GM12878 (cell line): ENCODE results near the gene TPRX1. TPM values are rescaled to one million over a fixed set of nuclear protein-coding genes. Genes with fewer than 3 reads are reported as not detected.

ENCODE experiments used
- ATAC-seq: fragments of 200-7000 bp; cut with Tn5 transposase; 3 replicates; pipeline ENCODE4 v1.9.1; 2020; ENCODE audit warnings: mild to moderate bottlenecking, moderate library complexity
- BruUV-seq: library from RNA; stranded (reverse); fragments of 400-500 nt; replicated peaks from 2 replicates; lab custom pipeline; 2021; lab: Mats Ljungman, UMichigan
- CTCF ChIA-PET: fragments of 300-600 bp; sonication (Branson Sonifier 250); formaldehyde crosslinking; extraction: SDS; loops from one replicate; lab custom pipeline; 2021; ENCODE audit warnings: inconsistent platforms; lab: Yijun Ruan, JAX
- POLR2A ChIA-PET: fragments of 350-600 bp; formaldehyde crosslinking; extraction: SDS; loops from one replicate; lab custom pipeline; 2021; ENCODE audit warnings: inconsistent platforms; lab: Charles Lee
- RAD21 ChIA-PET: fragments of 300-600 bp; sonication (Branson Sonifier 250); formaldehyde crosslinking; loops from one replicate; lab custom pipeline; 2023; ENCODE audit warnings: antibody characterized with exemption; ENCODE audit not compliant: unreplicated experiment; lab: Charles Lee
- SMC1A ChIA-PET: fragments of 300-600 bp; sonication (Branson Sonifier 250); formaldehyde crosslinking; loops from one replicate; lab custom pipeline; 2023; ENCODE audit not compliant: unreplicated experiment, uncharacterized antibody; lab: Charles Lee
- DNase-seq: peaks from one replicate; pipeline ENCODE4 v3.0.0-alpha.2; 2011; ENCODE audit warnings: low read depth, low spot score
- FAIRE-seq: peaks from 3 replicates; lab custom pipeline; 2011; peaks lifted over from hg19 to GRCh38; lab: Jason Lieb, UNC
- H2AFZ ChIP-seq: 2 replicates; pipeline ENCODE4 v1.6.0; 2011; ENCODE audit warnings: low read depth, low read length, control low read depth; ENCODE audit not compliant: control insufficient read depth
- H3K27ac ChIP-seq: 2 replicates; pipeline ENCODE4 v1.5.1; 2011; ENCODE audit warnings: control low read depth; ENCODE audit not compliant: control insufficient read depth, insufficient read depth
- H3K27me3 ChIP-seq, 2 experiments: replicated peaks in 1 of 2; 2 replicates each; pipeline versions ENCODE4 v1.6.0 to v1.6.1; 2011; ENCODE audit warnings: low read length in 1 of 2; ENCODE audit not compliant: control insufficient read depth in 2 of 2, insufficient read depth in 2 of 2
- H3K36me3 ChIP-seq, 2 experiments: 2 replicates each; pipeline ENCODE4 v1.5.1; 2011; ENCODE audit warnings: low read length in 1 of 2; ENCODE audit not compliant: control insufficient read depth in 2 of 2, insufficient read depth in 2 of 2
- H3K4me1 ChIP-seq: 2 replicates; pipeline ENCODE4 v1.6.1; 2011; ENCODE audit warnings: mild to moderate bottlenecking, low read length, moderate library complexity, mixed read lengths; ENCODE audit not compliant: control insufficient read depth, insufficient read depth
- H3K4me2 ChIP-seq: 2 replicates; pipeline ENCODE4 v1.6.0; 2011; ENCODE audit warnings: control low read depth; ENCODE audit not compliant: control insufficient read depth, insufficient read depth
- H3K4me3 ChIP-seq: fragments of 200-600 bp; sonication (generic); 2 replicates; pipeline ENCODE4 v1.5.1; 2016
- H3K79me2 ChIP-seq: 2 replicates; pipeline ENCODE4 v1.6.0; 2011; ENCODE audit warnings: low read length; ENCODE audit not compliant: control insufficient read depth, insufficient read depth
- H3K9ac ChIP-seq: 2 replicates; pipeline ENCODE4 v1.8.0; 2011; ENCODE audit warnings: low read length, control low read depth, mixed read lengths; ENCODE audit not compliant: control insufficient read depth, insufficient read depth
- H3K9me3 ChIP-seq: replicated peaks from 3 replicates; pipeline ENCODE4 v1.5.1; 2011; ENCODE audit warnings: mild to moderate bottlenecking, low read length; ENCODE audit not compliant: control insufficient read depth, insufficient read depth
- H4K20me1 ChIP-seq: 2 replicates; pipeline ENCODE4 v1.6.0; 2011; ENCODE audit not compliant: control insufficient read depth, insufficient read depth
- ATF3 ChIP-seq: IDR thresholded peaks from 2 replicates; pipeline ENCODE4 v1.6.1; 2011; ENCODE audit warnings: low read depth, mild to moderate bottlenecking, low read length, moderate library complexity, borderline replicate concordance; ENCODE audit errors: extremely low read depth
- BCL11A ChIP-seq: IDR thresholded peaks from 2 replicates; pipeline ENCODE4 v1.6.1; 2011; ENCODE audit warnings: low read depth, low read length
- EP300 ChIP-seq, 2 experiments: fragments of 150-350 bp in 1 of 2; IDR thresholded peaks; 2 replicates each; pipeline ENCODE4 v1.6.1; 2011 to 2012; ENCODE audit warnings: low read depth in 2 of 2, low read length in 2 of 2, borderline replicate concordance in 1 of 2, improper control_type of control experiment in 1 of 2, inconsistent platforms in 1 of 2; ENCODE audit not compliant: control insufficient read depth in 1 of 2
- HCFC1 ChIP-seq: fragments of 150-350 bp; IDR thresholded peaks from 2 replicates; pipeline ENCODE4 v1.6.1; 2014; ENCODE audit warnings: low read length
- IKZF2 ChIP-seq, 2 experiments: fragments of 450-650 bp; IDR thresholded peaks; 2 replicates each; pipeline ENCODE4 v1.6.1; 2017; ENCODE audit warnings: mild to moderate bottlenecking in 2 of 2, moderate library complexity in 2 of 2
- JUND ChIP-seq: IDR thresholded peaks from 2 replicates; pipeline ENCODE4 v1.6.1; 2012; ENCODE audit warnings: low read depth, mild to moderate bottlenecking, low read length, improper control_type of control experiment, moderate library complexity
- MAX ChIP-seq: IDR thresholded peaks from 2 replicates; pipeline ENCODE4 v1.6.1; 2012; ENCODE audit warnings: low read depth, low read length, improper control_type of control experiment
- NBN ChIP-seq: fragments of 450-650 bp; IDR thresholded peaks from 2 replicates; pipeline ENCODE4 v1.6.1; 2016
- NR2C1 ChIP-seq: fragments of 450-650 bp; IDR thresholded peaks from 2 replicates; pipeline ENCODE4 v1.6.1; 2017; ENCODE audit warnings: antibody characterized with exemption, mild to moderate bottlenecking, moderate library complexity
- PKNOX1 ChIP-seq: fragments of 450-650 bp; IDR thresholded peaks from 2 replicates; pipeline ENCODE4 v1.6.1; 2016; ENCODE audit warnings: mild to moderate bottlenecking
- POLR2A ChIP-seq: IDR thresholded peaks from 2 replicates; pipeline ENCODE4 v1.6.1; 2011; ENCODE audit warnings: low read depth, mild to moderate bottlenecking, low read length
- POLR2AphosphoS5 ChIP-seq: IDR thresholded peaks from 2 replicates; pipeline ENCODE4 v1.6.1; 2011; ENCODE audit warnings: mild to moderate bottlenecking, low read length, inconsistent platforms
- RBBP5 ChIP-seq: fragments of 200-600 bp; sonication (generic); conservative IDR thresholded peaks from 2 replicates; pipeline ENCODE4 v1.6.1; 2016
- RFX5 ChIP-seq: IDR thresholded peaks from 2 replicates; pipeline ENCODE4 v1.6.1; 2011; ENCODE audit warnings: low read depth, low read length, improper control_type of control experiment
- SMC3 ChIP-seq: IDR thresholded peaks from 2 replicates; pipeline ENCODE4 v1.6.1; 2011; ENCODE audit warnings: low read length, improper control_type of control experiment, borderline replicate concordance
- SP1 ChIP-seq: IDR thresholded peaks from one replicate; pipeline ENCODE4 v1.6.1; 2011; ENCODE audit warnings: low read depth, low read length
- TARDBP ChIP-seq: IDR thresholded peaks from 2 replicates; pipeline ENCODE4 v1.6.1; 2016; ENCODE audit warnings: borderline replicate concordance
- ZBTB40 ChIP-seq: fragments of 450-650 bp; IDR thresholded peaks from 2 replicates; pipeline ENCODE4 v1.6.1; 2016; ENCODE audit warnings: mild to moderate bottlenecking, moderate library complexity, borderline replicate concordance
- ZSCAN29 ChIP-seq: fragments of 450-650 bp; IDR thresholded peaks from 2 replicates; pipeline ENCODE4 v1.6.1; 2017; ENCODE audit warnings: mild to moderate bottlenecking, moderate library complexity
- WGBS: methylation state at CpG from one replicate; pipeline ENCODE4 v1.1.6; 2016; ENCODE audit warnings: low lambda C conversion rate; ENCODE audit not compliant: insufficient replicate concordance, insufficient coverage; ENCODE audit errors: missing lambda C conversion rate; 5-methylcytosine and 5-hydroxymethylcytosine counted together
- in situ Hi-C: fragments of 300-500 bp; cut with MboI; formaldehyde crosslinking; loops from 9 replicates; pipeline ENCODE4 v1.14.3; 2018; ENCODE audit warnings: mixed read lengths
- intact Hi-C: fragments of 100-400 bp; cut with micrococcal nuclease; formaldehyde crosslinking; loops from one replicate; pipeline ENCODE4 v1.14.2; 2022; ENCODE audit not compliant: unreplicated experiment
- polyA plus RNA-seq, 11 experiments: library from polyadenylated mRNA; depleted of rRNA in 4 of 11; unstranded in 6 of 11; stranded (reverse) in 5 of 11; fragments of >200 nt; fragmentation: Nextera tagmentation in 4 of 11; fragmentation: Illumina TruSeq in 1 of 11; extraction: Ambion mirVana in 4 of 11; extraction: Trizol in 1 of 11; gene quantifications; 1 replicate in 1 of 11; 2 replicates in 10 of 11; pipeline versions ENCODE4 v1.2.1 to v1.2.3, GENCODE V29; 2011 to 2016; ENCODE audit warnings: inconsistent platforms in 2 of 11, missing spikeins in 2 of 11, low read depth in 1 of 11
- total RNA-seq, 4 experiments: library from RNA; depleted of rRNA in 3 of 4; stranded (reverse); fragments of >200 nt in 3 of 4; fragmentation: Illumina TruSeq in 1 of 4; extraction: Trizol in 1 of 4; gene quantifications; 2 replicates each; pipeline versions ENCODE4 v1.2.1 to v1.2.3, GENCODE V29; 2013 to 2021

Gene TPRX1
- total and polyA plus RNA-seq, 10 of the 15 experiments (the other 5 are each of a cell fraction or from before 2014, with no cell fraction given), result not detected

GRCh38 chr19:47766670-47767069 lies 37.7 kb downstream of the TPRX1 start:
- DNase-seq, result no peak
- SMC1A ChIA-PET, result interaction anchor here (1.3 to 2.4 kb wide), 2 partner anchors 21 to 97 kb away, joined by 3 to 5 read pairs; no protein-coding TSS in a partner anchor
- no peak overlapping the region for H3K4me3 ChIP-seq

More at GRCh38 chr19:47766670-47767069, 37.7 kb downstream of the TPRX1 start:
- H3K4me2 ChIP-seq, result no peak overlapping the region
- TF ChIP-seq IKZF2 (IDR thresholded peaks at IDR 0.05), result no peak
- no peak for TF ChIP-seq SMC3
- no peak for TF ChIP-seq JUND
- no peak for TF ChIP-seq PKNOX1
- TF ChIP-seq EP300 (IDR thresholded peaks at IDR 0.05; ENCODE audit: borderline replicate concordance in 1 of 2, control insufficient read depth in 1 of 2, low read depth in 2 of 2, low read length in 2 of 2), result no peak
- no peak for TF ChIP-seq POLR2A
- TF ChIP-seq ATF3, result no peak
- no peak for TF ChIP-seq ZBTB40
- TF ChIP-seq BCL11A, result no peak
- no peak for TF ChIP-seq NR2C1
- TF ChIP-seq MAX, result no peak
- TF ChIP-seq RFX5, result no peak
- TF ChIP-seq TARDBP, result no peak
- no peak for TF ChIP-seq POLR2AphosphoS5
- no peak for TF ChIP-seq RBBP5
- TF ChIP-seq HCFC1, result no peak
- TF ChIP-seq SP1, result no peak
- no peak for TF ChIP-seq NBN
- TF ChIP-seq ZSCAN29, result no peak
- TF ChIP-seq, all 136 proteins: peak for 0
- Histone ChIP-seq H3K9me3 (no peaks in the 10 kb centered on the region), H3K27me3 (no peaks in the 10 kb centered on the region), H3K4me1 (no peaks in the 10 kb centered on the region), H3K9ac (no peak overlapping the region), H3K27ac (no peak overlapping the region), H2AFZ (no peak overlapping the region), H3K79me2 (no peaks in the 10 kb centered on the region), H4K20me1 (no peaks in the 10 kb centered on the region), H3K36me3 (no peaks in the 10 kb centered on the region)
- ChIA-PET POLR2A (no interaction called here), RAD21 (interaction anchor here (1.5 kb wide), 1 partner anchor 24 kb away, joined by 6 read pairs; no protein-coding TSS in a partner anchor), CTCF (interaction anchor here (1.6 to 6.3 kb wide), 5 partner anchors 9 to 97 kb away, joined by 3 to 75 read pairs (median 8); partner anchors contain the start of gene NOP53)
- no TSS peak for BruUV-seq
- FAIRE-seq, result no peak
- WGBS, result 69% methylated on average over 7 of the region's 7 CpGs
- in situ Hi-C loops (no loop called here), intact Hi-C loops (loop anchor here (2.0 kb wide), 1 partner anchor 22 kb away; no protein-coding TSS in a partner anchor)
- no peak for ATAC-seq
